Heart left ventricle (tissue), 13 donors: Measurements from ENCODE around the gene MRAP.

Experiments used
- POLR2A ChIP-seq, 2 donors: fragments of 450-650 bp; IDR thresholded peaks; one replicate each; pipeline ENCODE4 v1.6.1; 2017; ENCODE audit warnings: antibody characterized with exemption in 2 of 2, mild to moderate bottlenecking in 2 of 2, moderate library complexity in 2 of 2
- TF ChIP-seq, protein P1 (sequence below), 12 donors: fragments of 200-600 bp; sonication (generic) in 4 of 12; IDR thresholded peaks; one replicate each; pipeline versions ENCODE4 v1.5.0 to v1.8.0; 2018 to 2022; ENCODE audit warnings: antibody characterized with exemption in 12 of 12, mild to moderate bottlenecking in 5 of 12
- donor health status: ischemic (EF 13 %, LVEDD 7.1; RV severe dilation, severe dysfunction).
- donor health status: DM: no; HTN: yes; CAD: no.
- donor health status: DM: no; HTN: no; CAD: no.
- donor health status: ischemic (EF 25% LVEDD 6.9; RV normal size, moderate dysfunction).
- donor health status: ischemic (EF 25% LVEDD 5.7; RV mildly dilated, moderate dysfunction).
- donor health status: ischemic (EF 35%, LVEDD 5.7; RV mildly dilated, moderate dysfunction).
- donor health status: nonischemic (EF 11% LVEDD 7.7; RV severe dilation, severe dysfunction).
- donor health status: DM: yes; HTN: yes; CAD: no.
- donor health status: PGD.
- donor health status: ischemic (EF 29% LVEDD 5.4; RV normal size, mild dysfunction).
- donor health status: nonischemic (EF 23%, LVEDD 6.1; RV moderate dilation, normal function).

DNA sequence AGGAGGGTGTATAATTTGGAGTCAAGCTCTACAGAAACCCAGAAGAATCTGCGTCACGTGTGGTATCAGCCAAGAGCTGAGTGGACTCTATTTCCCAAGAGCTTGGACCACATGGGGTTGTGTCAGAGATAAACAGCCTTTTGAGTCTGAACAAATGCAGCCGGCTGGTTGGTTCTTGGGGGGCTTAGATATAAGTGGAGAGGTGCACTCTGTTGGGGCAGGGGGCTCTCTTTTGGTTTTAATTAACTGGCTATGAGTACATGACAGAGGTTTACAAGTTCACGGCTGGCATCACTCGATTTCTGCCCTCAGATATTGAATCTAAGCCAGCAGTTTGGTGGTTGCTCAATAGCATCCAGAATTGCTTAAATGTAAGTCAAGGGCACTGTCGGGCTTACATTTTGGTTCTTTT, 501 bp upstream of the MRAP start:
- no peak for TF ChIP-seq POLR2A (IDR thresholded peaks at IDR 0.05)
- TF ChIP-seq, protein P1, sequence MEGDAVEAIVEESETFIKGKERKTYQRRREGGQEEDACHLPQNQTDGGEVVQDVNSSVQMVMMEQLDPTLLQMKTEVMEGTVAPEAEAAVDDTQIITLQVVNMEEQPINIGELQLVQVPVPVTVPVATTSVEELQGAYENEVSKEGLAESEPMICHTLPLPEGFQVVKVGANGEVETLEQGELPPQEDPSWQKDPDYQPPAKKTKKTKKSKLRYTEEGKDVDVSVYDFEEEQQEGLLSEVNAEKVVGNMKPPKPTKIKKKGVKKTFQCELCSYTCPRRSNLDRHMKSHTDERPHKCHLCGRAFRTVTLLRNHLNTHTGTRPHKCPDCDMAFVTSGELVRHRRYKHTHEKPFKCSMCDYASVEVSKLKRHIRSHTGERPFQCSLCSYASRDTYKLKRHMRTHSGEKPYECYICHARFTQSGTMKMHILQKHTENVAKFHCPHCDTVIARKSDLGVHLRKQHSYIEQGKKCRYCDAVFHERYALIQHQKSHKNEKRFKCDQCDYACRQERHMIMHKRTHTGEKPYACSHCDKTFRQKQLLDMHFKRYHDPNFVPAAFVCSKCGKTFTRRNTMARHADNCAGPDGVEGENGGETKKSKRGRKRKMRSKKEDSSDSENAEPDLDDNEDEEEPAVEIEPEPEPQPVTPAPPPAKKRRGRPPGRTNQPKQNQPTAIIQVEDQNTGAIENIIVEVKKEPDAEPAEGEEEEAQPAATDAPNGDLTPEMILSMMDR (IDR thresholded peaks at IDR 0.05): no peak
